Mucosa of rectum (tissue), 2 donors: ENCODE results near the gene DPYSL5.
A peak's percentile ranks its signal among the peaks of the same experiment; 100 is the strongest.

ENCODE experiments used
- H3K27ac ChIP-seq, 2 donors: one replicate each; pipeline ENCODE4 v1.7.0; 2013; ENCODE audit warnings: inconsistent platforms in 2 of 2, low read depth in 2 of 2, low read length in 2 of 2
- H3K27me3 ChIP-seq, 2 donors: one replicate each; pipeline ENCODE4 v1.7.0; 2013; ENCODE audit warnings: low read length in 2 of 2; ENCODE audit not compliant: control insufficient read depth in 2 of 2, insufficient read depth in 2 of 2
- H3K36me3 ChIP-seq, 2 donors: one replicate each; pipeline ENCODE4 v1.7.0; 2013; ENCODE audit warnings: low read length in 2 of 2; ENCODE audit not compliant: control insufficient read depth in 2 of 2, insufficient read depth in 2 of 2
- H3K4me1 ChIP-seq, 2 donors: one replicate each; pipeline ENCODE4 v1.7.0; 2013; ENCODE audit warnings: low read length in 2 of 2, mild to moderate bottlenecking in 1 of 2; ENCODE audit not compliant: control insufficient read depth in 2 of 2, insufficient read depth in 2 of 2
- H3K4me3 ChIP-seq, 2 donors: one replicate each; pipeline ENCODE4 v1.7.0; 2013; ENCODE audit warnings: low read length in 2 of 2
- H3K9ac ChIP-seq, 2 donors: one replicate each; pipeline ENCODE4 v1.7.0; 2013; ENCODE audit warnings: low read length in 2 of 2, low read depth in 1 of 2, mild to moderate bottlenecking in 1 of 2
- H3K9me3 ChIP-seq, 2 donors: one replicate each; pipeline ENCODE4 v1.7.0; 2013; ENCODE audit warnings: low read length in 2 of 2; ENCODE audit not compliant: control insufficient read depth in 2 of 2
- donor health status: healthy.
- donor health status: Normal muscosa, but diverticular disease.

DPYSL5 gene

GRCh38 chr2:26957534-26957933 is 109.6 kb downstream of the DPYSL5 start:
- H3K4me1 ChIP-seq, result peaks cover 0 to 3% of the 10 kb centered on the region in 2 donors
- no peak overlapping the region for H3K27ac ChIP-seq
- H3K36me3 ChIP-seq, result no peaks in the 10 kb centered on the region
- H3K4me3 ChIP-seq, result no peak overlapping the region
- no peak overlapping the region for H3K9ac ChIP-seq
- no peaks in the 10 kb centered on the region for H3K9me3 ChIP-seq
- peaks cover 11 to 17% of the 10 kb centered on the region in 2 donors for H3K27me3 ChIP-seq

GRCh38 chr2:26959331-26959730 is 111.4 kb downstream of the DPYSL5 start:
- Histone ChIP-seq H3K4me3 (no peak overlapping the region), H3K9ac (no peak overlapping the region), H3K27me3 (peaks cover 9 to 11% of the 10 kb centered on the region in 2 donors)

GRCh38 chr2:26964446-26965130 is 116.7 kb downstream of the DPYSL5 start:
- no peaks in the 10 kb centered on the region for H3K9me3 ChIP-seq
- H3K27me3 ChIP-seq, result peaks cover 2 to 4% of the 10 kb centered on the region in 2 donors
- H3K4me1 ChIP-seq, result peaks cover 8 to 31% of the 10 kb centered on the region in 2 donors
- no peak overlapping the region for H3K4me3 ChIP-seq
- no peak overlapping the region for H3K9ac ChIP-seq
- no peaks in the 10 kb centered on the region for H3K36me3 ChIP-seq
- H3K27ac ChIP-seq, result peak overlapping the region; percentile 28 to 29

More at GRCh38 chr2:26959331-26959730, 111.4 kb downstream of the DPYSL5 start:
- Histone ChIP-seq H3K9me3 (no peaks in the 10 kb centered on the region), H3K36me3 (no peaks in the 10 kb centered on the region), H3K27ac (no peak overlapping the region), H3K4me1 (peaks cover 0 to 3% of the 10 kb centered on the region in 2 donors)

- H3K36me3 ChIP-seq, result no peaks in the 10 kb centered on the region
- no peak overlapping the region for H3K4me3 ChIP-seq
- no peak overlapping the region for H3K27ac ChIP-seq
- H3K9ac ChIP-seq, result no peak overlapping the region
- peaks cover 16 to 43% of the 10 kb centered on the region in 2 donors for H3K4me1 ChIP-seq
- H3K9me3 ChIP-seq, result no peaks in the 10 kb centered on the region
- H3K27me3 ChIP-seq, result no peaks in the 10 kb centered on the region
These were observed 120.1 kb downstream of the DPYSL5 start for GRCh38 chr2:26968001-26968400.

- peak overlapping the region; percentile 50 to 75 for H3K27ac ChIP-seq
- no peaks in the 10 kb centered on the region for H3K36me3 ChIP-seq
- peaks cover 16 to 43% of the 10 kb centered on the region in 2 donors for H3K4me1 ChIP-seq
- no peaks in the 10 kb centered on the region for H3K9me3 ChIP-seq
- H3K27me3 ChIP-seq, result no peaks in the 10 kb centered on the region
- no peak overlapping the region for H3K4me3 ChIP-seq
- H3K9ac ChIP-seq, result no peak overlapping the region
These were observed 121.3 kb downstream of the DPYSL5 start for GRCh38 chr2:26969077-26969844.

GRCh38 chr2:26970244-26970927 is 122.5 kb downstream of the DPYSL5 start, which contains the start of gene MAPRE3:
TSS of gene MAPRE3 (plus strand) at chr2:26970637. CDS start at chr2:27022219, 51,582 bp downstream.
- no peaks in the 10 kb centered on the region for H3K27me3 ChIP-seq
- peak within 1 kb of the TSS; percentile 21 to 75 for H3K27ac ChIP-seq
- H3K9me3 ChIP-seq, result no peaks in the 10 kb centered on the region
- peak within 1 kb of the TSS; percentile 85 to 91 for H3K4me3 ChIP-seq
- H3K9ac ChIP-seq, result peak within 1 kb of the TSS; percentile 42 to 67
- peaks cover 16 to 36% of the 10 kb centered on the region in 2 donors for H3K4me1 ChIP-seq
- no peaks in the 10 kb centered on the region for H3K36me3 ChIP-seq

- no peaks in the 10 kb centered on the region for H3K9me3 ChIP-seq
- H3K27me3 ChIP-seq, result no peaks in the 10 kb centered on the region
- peak overlapping the region in 1 of 2 donors; percentile 47 for H3K9ac ChIP-seq
- no peaks in the 10 kb centered on the region for H3K36me3 ChIP-seq
- H3K27ac ChIP-seq, result peak overlapping the region; percentile 21 to 48
- H3K4me3 ChIP-seq, result peak overlapping the region; percentile 68 to 91
- peaks cover 16 to 36% of the 10 kb centered on the region in 2 donors for H3K4me1 ChIP-seq
These were observed 123.1 kb downstream of the DPYSL5 start for GRCh38 chr2:26970928-26971627.

GRCh38 chr2:26971911-26972786 is 124.2 kb downstream of the DPYSL5 start:
- peaks cover 16 to 36% of the 10 kb centered on the region in 2 donors for H3K4me1 ChIP-seq
- no peaks in the 10 kb centered on the region for H3K27me3 ChIP-seq
- H3K9me3 ChIP-seq, result no peaks in the 10 kb centered on the region
- H3K27ac ChIP-seq, result no peak overlapping the region
- H3K36me3 ChIP-seq, result no peaks in the 10 kb centered on the region
- H3K9ac ChIP-seq, result no peak overlapping the region
- H3K4me3 ChIP-seq, result peak overlapping the region in 1 of 2 donors; percentile 68

GRCh38 chr2:26974352-26974751 is 126.4 kb downstream of the DPYSL5 start:
- H3K27ac ChIP-seq, result no peak overlapping the region
- H3K4me1 ChIP-seq, result peaks cover 12 to 23% of the 10 kb centered on the region in 2 donors
- H3K36me3 ChIP-seq, result no peaks in the 10 kb centered on the region
- H3K4me3 ChIP-seq, result no peak overlapping the region
- no peak overlapping the region for H3K9ac ChIP-seq
- no peaks in the 10 kb centered on the region for H3K9me3 ChIP-seq
- H3K27me3 ChIP-seq, result no peaks in the 10 kb centered on the region
